Measurements from ENCODE around the gene GLYATL2.
A peak's percentile ranks its signal among the peaks of the same experiment; 100 is the strongest.

The GLYATL2 gene

GRCh38 chr11:58844361-58845005, at the start of gene GLYATL2:
Gene GLYATL2, minus strand, starts transcription at chr11:58844704. Its CDS starts 5,092 bp downstream, at chr11:58839612.
- no peak for DNase-seq (ENCODE audit: low spot score)

GRCh38 chr11:58893899-58894298, 49.4 kb upstream of the GLYATL2 start:
- DNase-seq (ENCODE audit: low spot score) = no peak

GRCh38 chr11:58888579-58888978, 44.1 kb upstream of the GLYATL2 start:
- DNase-seq (ENCODE audit: low spot score) = no peak

DNA sequence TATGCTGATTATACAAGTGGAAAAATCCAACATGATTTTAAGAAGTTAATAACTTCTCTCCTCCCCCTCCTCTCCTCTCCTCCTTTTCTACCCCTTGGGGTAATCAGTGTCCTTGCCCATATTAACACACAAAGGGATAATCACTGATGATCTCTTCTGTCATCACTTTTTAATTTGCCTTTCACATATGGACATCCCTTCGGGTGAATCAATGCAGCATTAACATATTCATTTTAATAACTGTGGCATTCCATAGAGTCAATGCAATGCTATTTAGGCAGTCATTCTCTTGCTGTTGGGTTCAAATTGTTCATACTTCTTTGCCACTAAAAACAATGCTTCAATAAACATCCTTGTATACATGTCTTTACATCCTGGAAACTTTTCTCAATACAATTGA, 42.9 kb upstream of the GLYATL2 start:
- no peak for DNase-seq (ENCODE audit: low spot score)

GRCh38 chr11:58880625-58881024, 36.1 kb upstream of the GLYATL2 start:
- DNase-seq (ENCODE audit: low spot score) = no peak

DNA sequence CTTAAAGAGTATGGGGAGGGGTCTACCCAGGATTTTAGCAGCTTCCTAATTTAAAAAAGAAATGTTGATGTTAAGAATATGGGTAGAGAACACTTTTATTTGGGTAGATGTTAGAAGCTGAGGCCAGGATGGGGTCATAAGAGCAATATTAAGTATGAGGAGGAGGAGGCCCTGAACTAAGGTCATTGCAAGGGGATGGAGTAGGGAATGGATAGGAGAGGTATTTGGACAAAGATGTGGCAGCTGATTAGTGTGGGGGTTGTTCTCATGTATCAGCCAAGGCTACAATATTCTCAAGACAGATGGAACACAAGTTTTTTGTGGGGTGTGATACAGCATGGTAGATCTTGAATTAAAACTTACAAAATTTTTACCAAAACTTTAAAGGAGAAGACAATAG, 35.7 kb upstream of the GLYATL2 start:
- no peak for DNase-seq (ENCODE audit: low spot score)

DNA sequence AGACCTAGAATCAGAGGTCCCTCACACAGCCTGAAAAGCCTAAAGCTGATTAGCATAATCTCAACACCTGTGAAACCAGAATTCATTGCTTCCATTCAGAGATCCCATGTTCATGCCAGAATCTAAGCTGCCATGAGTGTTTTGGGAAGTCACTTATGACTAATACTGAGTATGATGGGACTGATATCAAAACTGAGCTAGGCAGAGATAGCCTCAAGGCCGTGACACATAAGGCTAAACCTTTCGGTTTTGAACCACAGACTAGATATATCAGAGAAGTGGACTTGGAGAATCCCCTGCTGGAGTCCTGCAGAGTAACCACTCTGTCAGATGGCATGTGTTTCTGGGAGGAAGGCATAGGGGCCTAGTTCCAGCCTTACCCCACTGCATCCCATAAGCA, 23.1 kb upstream of the GLYATL2 start:
- DNase-seq (ENCODE audit: low spot score) = no peak

DNA sequence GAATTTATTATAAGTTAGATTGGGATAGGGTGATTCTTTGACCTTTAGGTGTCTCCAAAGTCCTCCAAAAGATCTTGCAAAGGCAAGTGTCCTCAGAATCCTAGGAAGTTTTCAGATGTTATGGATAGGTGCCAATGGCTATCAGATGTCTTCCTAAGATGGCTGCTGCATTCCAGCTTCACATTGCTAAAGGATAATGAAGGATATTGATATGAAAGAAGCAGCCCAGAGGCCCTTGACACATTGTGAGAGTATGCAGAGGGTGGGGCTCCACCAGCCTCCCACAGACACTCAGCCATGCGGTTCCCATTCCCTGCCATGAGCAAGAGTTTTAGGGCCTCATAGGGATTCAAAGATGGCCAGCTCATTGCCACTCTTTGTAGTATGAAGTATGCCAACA, 22.3 kb upstream of the GLYATL2 start:
- DNase-seq (ENCODE audit: low spot score) = peak; percentile 55

DNA sequence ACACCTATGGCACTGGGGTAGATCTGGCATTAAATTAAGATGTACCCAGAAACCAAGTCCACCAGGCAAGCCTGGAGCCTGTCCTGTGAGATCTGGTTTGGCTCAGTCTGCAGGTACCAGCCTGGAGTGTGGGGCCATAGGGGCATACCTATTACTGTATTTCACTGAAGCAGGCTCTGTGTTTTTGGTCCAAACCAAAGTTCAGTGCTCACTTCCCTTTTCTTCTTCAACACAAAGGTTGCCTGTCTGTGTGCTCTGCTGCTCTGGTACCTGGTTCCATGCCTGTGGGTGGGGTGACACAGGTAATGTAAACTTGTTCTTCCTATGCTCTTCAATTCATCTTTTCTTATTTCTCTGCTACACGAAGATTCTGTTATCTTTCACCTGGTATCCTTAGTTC, 19.8 kb upstream of the GLYATL2 start:
- DNase-seq (ENCODE audit: low spot score) = no peak

- no peak for DNase-seq (ENCODE audit: low spot score)
These were observed 19.2 kb upstream of the GLYATL2 start for GRCh38 chr11:58863697-58864096.

GRCh38 chr11:58861533-58861932, 17.0 kb upstream of the GLYATL2 start:
- DNase-seq (ENCODE audit: low spot score) = no peak

DNA sequence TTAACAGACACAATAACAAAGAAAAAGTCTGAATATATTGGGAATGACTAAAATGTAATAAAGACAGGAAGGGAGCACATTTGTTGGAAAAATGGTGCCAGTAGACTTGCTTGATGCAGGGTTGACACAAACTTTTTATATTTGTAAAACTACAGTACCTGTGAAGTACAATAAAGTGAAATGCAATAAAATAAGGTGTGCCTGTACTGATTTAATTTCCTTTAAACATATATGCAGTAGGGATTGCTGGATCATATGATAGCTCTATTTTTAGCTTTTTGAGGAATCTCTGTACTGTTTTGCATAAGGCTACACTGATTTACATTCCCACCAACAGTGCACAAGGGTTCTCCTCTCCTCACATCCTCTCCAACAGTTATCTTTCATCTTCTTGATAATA, 12.3 kb upstream of the GLYATL2 start:
- DNase-seq (ENCODE audit: low spot score) = no peak

- DNase-seq (ENCODE audit: low spot score) = no peak
These were observed 882 bp upstream of the GLYATL2 start for GRCh38 chr11:58845386-58845785.

DNA sequence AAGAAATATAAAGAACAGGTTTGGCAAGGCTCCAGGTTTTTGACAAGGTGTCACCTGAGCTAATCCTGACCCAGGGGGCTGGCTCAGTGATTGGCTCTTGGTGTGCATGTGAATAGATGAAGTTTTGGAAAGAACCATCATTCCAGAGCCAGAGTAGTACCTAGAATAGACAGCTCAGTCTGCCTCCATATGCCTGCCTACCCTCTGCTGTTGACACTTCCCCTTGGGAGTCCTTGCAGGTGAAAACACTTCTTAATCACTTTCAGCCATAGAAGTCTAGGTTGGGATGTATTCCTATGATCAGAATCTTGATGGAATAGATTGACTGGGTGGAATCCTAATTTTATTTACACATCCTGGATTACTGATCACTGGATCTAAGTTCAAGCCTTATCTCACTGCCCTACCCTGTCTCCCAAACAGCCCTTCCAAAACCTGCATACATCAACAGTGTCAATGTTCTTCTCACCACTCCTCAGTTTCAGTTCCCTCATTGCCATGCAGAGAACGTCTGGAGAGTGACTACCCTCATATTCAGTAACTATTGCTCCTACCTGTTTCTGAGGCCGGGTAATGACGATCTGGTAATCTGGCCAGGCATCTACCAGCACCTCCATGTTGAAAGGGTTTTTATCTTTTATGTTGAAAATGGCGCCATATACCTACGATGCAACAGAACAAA, 6.7 kb downstream of the GLYATL2 start:
- DNase-seq (ENCODE audit: low spot score) = no peak

- peak; percentile 46 for DNase-seq (ENCODE audit: low spot score)
These were observed 12.4 kb downstream of the GLYATL2 start for GRCh38 chr11:58832056-58832645.

DNA sequence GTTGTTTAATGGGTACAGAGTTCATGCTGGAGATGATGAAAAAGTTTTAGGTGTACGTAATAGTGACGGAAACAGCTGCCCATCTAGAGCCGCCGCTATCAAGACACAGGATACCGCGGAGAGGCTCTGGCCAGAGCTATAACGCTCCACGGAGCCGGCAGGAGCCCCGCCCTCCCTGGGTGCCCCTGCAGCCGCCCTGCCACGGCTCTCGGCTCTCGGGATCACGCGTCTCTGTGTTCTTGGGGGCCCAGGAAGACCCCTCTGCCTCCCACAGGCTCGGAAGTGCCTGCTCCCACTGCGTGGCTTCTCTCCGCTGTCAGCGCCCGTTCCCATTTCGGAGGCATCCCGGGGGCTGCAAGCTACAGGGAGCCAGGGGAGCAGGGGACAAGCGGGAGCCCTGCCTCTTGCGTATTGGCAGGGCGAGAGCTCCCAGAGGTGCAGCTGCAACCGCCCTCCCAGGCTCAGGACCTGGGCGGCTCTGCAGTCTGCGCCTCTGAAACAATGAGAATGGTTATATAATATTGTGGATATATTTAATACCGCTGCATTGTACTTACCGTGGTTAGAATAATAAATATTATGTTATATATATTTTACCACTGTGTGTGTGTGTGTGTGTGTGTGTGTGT, 13.7 kb downstream of the GLYATL2 start:
- DNase-seq (ENCODE audit: low spot score) = peak; percentile 9

GRCh38 chr11:58829786-58830185, 14.7 kb downstream of the GLYATL2 start:
- peak; percentile 69 for DNase-seq (ENCODE audit: low spot score)

GRCh38 chr11:58813693-58814092, 30.8 kb downstream of the GLYATL2 start:
- no peak for DNase-seq (ENCODE audit: low spot score)

DNA sequence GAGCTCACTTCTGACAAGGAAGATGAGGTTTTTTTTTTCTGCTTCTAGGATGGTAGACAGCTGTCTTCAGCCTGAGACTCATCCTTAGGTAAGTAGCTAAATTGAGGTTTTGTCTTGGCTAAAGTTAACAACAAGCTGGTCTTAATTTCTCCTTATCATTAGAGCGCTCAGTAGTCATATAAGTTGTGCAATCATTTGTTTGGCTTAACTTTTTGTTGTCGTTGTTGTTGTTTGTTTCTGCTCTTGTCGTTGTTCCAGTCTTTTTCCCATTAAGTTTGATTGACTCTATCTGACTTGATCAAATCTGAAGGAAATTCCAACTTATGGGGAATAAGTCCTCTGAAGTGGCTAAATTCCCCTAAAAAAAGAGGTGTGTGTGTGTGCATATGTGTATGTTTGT, 33.0 kb downstream of the GLYATL2 start:
- no peak for DNase-seq (ENCODE audit: low spot score)

DNA sequence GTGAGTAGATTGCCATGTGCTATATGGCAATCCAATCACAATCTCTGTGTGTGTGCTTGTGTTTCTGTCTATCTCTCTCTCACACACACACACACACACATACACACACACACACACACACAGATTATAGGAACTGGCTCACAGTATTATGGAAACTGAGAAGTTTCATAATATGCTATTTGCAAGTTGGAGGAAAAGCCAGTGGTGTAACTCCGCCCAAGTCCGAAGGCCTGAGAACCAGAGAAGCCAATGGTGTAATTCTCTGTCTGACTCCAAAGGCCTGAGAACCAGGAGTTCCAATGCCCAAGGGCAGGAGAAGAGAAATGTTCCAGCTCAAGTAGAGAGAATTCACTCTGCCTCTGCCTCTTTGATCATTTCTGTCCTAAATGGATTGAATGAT, 37.2 kb downstream of the GLYATL2 start:
- DNase-seq (ENCODE audit: low spot score) = no peak

DNA sequence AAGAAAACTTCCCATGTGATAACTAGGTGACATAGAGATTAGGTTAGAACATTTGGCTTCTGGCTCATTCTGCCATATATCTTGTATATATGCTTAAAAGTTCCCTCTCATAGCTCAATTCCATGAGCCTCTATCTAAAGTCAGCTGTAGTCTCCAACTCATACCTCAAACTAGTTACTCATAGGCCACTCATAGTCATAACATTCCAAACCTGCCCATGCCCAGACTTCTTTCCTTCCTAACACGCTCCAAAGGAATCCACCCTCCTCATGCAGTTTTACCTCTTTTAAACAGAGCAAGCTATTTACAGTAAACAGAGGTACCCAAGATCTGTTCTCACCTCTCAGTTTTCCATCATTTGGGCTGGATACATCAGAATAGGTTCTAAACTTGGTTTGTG, 39.4 kb downstream of the GLYATL2 start:
- DNase-seq (ENCODE audit: low spot score) = peak; percentile 78

- DNase-seq (ENCODE audit: low spot score) = no peak
These were observed 42.4 kb downstream of the GLYATL2 start for GRCh38 chr11:58801974-58802545.

- no peak for DNase-seq (ENCODE audit: low spot score)
These were observed 43.2 kb downstream of the GLYATL2 start for GRCh38 chr11:58801302-58801701.

Measured in kidney tubule cell (primary cell).